Stimulated activated CD4-positive, alpha-beta T cell treated with anti-CD3 and anti-CD28 coated beads, Interleukin-15, amount 100 ng/mL, for 24 hours (primary cell): ENCODE results near the gene TTC33.
"Not testable (repeated sequence)": the region's sequence is repeated elsewhere in the genome, so short reads cannot be mapped to it uniquely, and the experiment has no call there.

Source experiments
- DNase-seq: peaks from one replicate; pipeline ENCODE4 v3.0.0-alpha.2; 2020

Gene TTC33

DNA sequence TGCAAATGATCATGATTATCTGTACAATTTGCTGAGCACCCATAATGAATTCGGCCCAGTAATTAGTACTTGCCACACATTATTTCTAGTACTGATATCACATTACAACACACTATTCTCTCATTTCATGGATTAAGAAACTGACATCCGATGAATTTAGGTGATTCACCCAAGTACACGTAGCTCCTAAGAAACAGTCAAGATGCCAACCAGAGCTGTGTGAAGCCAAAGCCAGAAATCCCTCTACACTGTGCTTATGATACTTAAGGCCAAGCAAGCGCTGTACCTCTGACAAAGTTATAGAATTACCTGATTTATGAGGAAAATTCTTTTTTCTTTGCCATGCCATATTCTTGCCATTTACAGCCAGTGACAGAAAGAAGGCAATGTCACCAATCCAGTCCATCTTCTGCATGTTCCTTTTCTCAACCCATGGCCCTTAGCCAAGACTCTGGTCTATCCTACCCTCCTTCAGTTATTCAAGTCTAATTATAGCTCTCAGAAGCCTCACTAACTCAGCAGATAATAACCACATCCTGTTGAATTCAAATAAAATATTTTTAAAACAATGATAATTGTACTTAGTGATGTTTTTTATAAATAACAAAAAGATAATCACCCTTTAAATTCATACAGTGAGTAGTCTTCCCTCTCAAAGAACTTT, 150.3 kb downstream of the TTC33 start:
- DNase-seq, result no peak

DNA sequence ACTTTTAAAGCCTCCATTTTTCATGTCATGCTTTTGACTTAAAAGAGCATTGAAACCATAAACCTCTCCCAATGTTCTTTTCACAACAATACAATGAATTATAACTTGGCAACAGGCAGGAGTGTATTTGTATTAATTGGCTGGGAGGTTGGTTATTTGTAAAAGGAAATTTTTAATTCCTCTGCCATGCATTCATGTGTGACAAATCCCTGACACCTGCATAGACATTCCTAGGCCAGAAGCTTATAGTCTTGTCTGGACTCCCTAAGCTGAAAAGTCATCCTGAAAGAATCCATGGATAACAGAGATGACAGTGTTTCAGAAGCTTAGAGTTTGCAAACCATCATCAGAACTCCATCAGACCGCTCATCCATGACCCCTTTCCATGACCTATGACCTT, 152.4 kb downstream of the TTC33 start:
- DNase-seq, result no peak

DNA sequence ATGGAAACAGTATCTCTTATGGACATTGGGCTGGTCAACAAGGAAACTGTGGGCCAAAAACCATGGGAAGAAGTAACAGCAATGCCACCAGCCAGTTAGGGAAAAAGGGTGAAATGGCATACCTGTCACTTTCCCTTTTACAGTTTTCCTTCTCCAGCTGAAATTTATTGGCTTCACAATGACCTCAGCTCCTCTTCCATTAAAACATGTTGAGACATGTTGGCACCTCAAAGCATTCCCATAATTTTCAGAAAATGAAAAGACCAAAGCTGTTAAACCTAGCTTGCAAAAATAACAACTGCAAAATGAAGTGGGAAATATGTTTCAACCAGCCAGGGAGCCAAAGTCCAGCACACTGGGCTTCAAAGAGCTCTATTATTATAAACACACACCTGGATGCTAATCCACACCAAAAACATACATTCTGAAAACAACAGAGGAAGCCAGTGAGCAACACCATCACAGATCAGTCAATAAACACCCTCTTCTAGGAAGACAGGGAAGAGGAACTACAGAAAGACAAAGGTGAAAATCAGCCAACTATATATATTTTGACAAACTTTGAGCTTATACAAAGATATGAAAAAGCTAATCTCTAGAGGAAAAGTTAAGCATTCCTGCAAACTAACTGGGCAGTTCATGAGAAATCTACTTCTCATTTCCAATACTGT, 154.4 kb downstream of the TTC33 start:
- no peak for DNase-seq

DNA sequence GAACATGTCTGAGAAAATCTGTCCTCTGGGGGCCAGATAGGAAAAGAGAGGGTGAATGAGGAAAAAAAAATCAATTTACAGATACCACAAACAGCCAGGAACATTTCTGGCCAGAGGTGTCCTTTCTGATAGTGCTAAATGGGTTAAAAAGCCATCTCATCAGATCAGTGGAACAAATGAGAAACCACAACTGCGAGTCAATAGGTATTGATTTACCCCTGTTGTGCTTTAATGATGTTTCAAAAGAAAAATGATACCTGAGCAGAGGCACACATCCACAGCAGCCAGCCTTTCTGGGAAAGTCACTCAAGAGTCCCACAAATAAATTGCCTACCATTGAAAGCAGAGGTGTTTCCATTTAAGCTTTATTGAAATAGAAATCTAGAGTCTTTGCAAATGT, 155.4 kb downstream of the TTC33 start:
- DNase-seq, result no peak

DNA sequence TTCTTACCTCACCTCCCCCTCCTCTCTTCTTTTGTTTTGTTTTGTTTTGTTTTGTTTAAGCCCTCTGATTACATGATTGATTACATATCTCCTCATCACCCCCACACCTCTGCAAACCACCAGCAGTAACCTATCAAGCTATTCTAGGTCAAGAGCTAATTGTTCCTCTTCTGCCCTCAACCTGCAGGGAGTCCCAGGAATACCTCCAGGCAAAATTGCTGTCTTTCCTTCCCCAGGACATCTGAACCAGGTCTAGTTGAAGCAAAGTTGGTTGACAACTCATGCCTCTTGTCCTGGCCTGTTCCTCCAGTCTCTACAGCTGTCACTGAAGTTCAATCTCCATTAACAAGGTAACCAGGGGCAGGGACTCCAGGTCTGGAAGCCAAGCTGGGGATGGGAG, 156.1 kb downstream of the TTC33 start:
- DNase-seq, result no peak

DNA sequence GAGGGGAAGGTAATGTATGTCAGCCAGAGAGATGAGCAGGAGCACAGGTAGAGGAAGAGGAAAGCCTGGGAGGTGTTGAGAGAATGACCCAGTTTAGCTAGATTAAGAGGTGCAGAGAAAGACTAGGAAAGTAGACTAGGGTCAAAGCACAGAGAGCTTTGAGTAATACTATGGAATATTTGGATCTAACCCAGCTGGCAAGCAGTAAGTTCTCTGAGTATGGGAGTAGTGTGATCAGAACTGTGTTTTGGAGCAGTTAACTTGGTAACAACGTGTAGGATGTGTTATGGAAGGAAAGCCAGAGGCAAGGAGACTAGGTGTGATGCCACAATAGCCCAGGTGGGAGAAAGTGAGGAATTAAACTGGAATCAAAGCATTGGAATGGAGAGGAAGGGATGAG, 160.9 kb downstream of the TTC33 start:
- DNase-seq, result no peak

DNA sequence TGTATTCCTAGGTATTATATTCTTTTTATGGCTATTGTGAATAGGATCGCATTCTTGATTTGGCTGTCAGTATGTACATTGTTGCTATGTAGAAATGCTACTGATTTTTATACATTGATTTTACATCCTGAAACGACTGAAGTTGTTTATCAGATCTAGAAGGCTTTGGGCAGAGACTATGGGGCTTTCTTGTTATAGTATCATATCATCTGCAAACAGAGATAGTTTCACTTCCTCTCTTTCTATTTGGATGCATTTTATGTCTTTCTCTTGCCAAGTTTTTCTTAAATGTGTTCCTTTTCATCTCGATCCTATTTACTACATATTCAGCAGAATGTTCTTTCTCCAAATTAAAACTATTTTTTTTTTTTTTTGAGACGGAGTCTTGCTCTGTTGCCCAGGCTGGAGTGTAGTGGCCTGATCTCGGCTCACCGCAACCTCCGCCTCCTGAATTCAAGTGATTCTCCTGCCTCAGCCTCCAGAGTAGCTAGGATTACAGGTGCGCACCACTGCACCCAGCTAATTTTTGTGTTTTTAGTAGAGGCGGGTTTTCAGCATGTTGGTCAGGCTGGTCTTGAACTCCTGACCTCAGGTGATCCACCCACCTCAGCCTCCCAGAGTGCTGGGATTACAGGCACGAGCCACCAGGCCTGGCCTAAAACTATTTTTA, 163.9 kb downstream of the TTC33 start:
- not testable (repeated sequence) for DNase-seq

DNA sequence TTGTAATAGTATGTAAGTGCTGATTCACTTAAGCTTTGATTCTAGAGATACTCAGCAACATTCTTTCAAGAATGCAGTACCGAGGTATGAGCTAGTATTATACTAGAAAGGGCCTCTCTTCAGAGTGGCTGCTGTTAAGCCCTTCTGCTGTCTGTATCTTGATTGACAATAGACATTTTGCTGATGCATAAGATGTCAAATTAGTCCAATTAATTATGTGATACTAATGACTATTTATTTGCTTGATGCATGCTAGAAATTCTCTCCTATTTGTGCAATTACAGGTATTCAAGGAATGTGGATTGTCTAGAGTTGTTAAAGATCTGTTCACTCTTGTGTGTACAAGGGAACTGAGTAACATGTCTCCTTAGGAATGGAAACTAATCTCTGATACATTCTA, 168.4 kb downstream of the TTC33 start:
- no peak for DNase-seq

DNA sequence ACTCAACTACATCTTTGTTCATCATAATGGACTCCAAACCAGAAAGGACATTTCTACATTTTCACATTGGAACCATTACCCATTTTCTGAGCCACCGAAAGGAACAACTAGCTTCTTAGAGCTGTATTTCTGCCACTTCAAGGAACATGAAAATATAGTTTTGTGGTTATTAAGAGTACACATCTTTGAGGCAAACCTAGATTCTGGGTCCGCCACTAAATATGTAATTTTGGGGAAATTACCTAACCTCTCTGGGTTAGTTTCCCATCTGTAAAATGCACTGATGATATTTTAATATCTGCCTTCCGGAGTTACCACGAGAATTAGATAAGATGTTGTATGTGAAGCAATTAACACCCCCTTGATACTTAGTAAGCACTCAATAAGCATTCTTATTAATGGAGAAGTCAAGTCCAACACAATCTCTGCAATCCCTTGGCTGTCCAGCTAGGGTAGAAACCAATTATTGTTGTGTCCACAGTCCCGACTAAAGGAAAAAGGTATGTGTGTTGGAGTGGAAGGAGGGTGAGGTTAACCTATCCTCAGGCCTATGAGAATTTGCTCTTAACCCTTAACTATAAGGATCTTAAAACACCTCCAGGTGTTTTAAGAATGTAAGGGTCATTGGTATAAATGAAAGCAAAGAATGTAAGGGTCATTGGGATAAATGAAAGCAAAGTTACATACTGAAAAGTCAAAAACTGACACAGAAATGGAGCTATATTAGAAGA, 170.1 kb downstream of the TTC33 start:
- no peak for DNase-seq

DNA sequence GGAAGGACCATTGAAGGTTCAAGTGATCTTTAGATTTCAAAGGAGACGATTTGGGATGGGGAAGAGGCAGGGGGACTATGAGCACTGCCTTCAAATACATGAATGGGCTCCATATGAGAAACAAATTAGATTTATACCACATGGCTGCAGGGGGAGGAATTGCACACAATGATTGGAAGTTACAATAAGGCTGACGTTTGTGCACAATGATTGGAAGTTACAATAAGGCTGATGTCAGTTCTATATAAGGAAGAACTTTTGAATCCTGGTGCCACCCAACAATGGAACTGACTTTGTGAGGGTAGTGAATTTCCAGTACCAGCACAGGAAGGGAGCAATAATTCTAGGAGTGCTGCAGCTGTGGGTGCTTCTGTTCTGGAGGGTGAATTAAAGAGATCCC, 171.7 kb downstream of the TTC33 start:
- no peak for DNase-seq

DNA sequence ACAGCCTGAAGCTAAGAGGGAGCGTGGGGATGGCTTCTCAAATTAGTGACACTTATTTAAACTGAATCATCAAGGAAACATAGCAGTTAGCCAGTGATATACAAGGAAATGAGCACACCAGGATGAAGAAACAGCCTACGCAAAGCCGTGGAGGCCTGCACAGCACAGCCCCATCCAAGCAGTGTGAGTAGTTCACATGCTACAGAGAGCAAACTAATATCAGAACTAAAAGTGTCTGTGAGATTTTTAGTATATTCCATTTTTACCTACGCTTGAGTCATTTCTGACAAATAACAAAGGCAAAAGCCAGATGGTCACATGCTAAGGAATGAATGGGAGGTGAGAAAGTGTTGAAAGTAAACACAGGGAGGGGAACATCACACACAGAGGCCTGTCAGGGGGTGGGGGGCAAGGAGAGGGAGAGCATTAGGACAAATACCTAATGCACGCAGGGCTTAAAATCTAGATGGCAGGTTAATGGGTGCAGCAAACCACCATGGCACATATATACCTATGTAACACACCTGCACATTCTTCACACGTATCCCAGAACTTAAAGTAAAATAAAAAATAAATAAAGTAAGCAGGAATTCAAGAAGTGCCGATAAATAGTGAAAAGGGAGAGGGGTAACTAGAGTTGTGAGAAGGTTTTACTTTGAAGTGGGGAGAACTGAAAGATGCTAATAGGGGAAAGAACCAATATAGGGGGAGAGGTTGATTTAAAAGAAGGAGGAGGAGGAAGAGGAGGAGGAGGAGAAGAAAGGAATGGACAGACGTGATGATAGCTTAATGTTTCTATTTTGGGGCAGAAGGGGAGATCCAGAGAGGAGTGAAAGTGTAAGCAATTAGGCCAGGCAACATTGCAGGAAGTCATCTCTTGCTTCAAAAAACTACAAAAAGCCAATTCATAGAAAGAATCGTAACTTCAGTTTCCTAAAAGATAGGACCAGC, 177.0 kb downstream of the TTC33 start:
- DNase-seq, result peak; percentile 81

DNA sequence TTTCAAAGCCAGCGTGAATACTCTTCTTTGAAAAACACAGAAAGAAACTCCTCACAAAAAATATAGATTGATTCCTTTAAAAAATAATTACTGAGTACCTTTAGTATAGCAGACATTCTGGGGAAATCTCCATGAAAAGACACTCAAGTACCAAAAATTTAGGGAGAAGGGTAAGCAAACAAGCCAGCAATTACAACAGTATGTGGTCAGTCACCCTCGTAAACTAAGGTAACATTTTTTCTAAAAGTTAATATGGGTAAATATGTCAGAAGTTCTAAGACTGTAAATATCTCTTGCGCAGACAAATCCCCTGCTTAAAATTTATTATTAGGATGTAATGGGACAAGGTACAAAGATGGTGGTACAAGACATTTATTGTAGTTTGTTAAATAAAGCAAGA, 178.0 kb downstream of the TTC33 start:
- no peak for DNase-seq

DNA sequence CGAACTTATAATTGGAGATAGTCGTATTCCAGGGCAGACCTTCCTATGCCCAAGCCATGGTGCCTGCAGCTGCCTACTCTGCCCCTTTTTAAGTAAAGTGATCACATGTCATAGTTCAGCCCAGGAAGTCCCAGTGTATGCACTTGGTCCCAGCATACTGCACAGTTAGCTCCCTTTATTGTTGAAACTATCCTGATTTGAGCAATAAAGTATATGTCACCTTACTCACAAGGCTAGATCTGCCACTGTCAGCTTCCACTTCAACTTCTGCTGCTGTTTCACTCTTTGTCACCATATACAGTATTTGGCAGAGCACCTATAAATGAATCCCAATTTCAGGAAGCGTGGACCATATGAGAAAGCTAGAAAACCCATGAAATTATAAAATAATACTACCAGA, 179.8 kb downstream of the TTC33 start:
- no peak for DNase-seq

DNA sequence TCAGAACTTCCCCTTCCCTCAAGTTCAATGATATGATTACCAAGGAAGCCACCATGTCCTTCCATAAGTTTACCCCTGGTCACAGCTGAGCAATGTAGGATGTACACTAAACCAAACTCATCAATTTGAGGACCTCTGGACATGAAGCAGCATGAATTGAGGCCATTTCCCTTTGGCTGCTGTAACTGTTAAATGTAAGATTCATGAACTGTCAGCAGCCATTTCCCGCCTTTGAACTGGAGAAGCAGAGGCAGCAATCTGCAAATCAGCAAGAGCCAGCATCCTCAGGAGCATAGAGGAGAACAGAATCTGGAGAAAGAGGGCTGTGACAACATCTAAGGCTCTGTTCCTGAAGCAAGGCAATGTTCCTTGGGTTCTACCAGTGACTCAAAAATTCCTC, 180.3 kb downstream of the TTC33 start:
- no peak for DNase-seq

DNA sequence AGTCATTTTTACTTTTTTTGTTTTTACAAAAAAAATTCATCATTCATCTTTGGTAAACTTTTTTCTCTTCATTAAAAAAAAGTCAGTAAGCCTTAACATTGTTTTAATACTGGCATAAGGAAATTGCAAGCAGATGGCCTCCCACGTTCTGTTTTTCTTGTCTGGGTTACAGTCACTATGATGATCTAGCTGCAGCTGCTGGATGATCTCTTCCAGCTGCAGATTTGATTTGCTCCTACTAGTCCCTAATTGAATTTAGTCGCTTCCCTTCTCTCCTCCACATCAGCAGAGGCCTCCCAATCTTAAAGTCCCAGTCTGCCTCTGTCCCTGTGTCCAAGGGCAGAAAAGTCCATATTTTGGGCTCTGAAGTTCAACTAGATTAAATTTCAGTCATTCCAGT, 182.8 kb downstream of the TTC33 start:
- no peak for DNase-seq

DNA sequence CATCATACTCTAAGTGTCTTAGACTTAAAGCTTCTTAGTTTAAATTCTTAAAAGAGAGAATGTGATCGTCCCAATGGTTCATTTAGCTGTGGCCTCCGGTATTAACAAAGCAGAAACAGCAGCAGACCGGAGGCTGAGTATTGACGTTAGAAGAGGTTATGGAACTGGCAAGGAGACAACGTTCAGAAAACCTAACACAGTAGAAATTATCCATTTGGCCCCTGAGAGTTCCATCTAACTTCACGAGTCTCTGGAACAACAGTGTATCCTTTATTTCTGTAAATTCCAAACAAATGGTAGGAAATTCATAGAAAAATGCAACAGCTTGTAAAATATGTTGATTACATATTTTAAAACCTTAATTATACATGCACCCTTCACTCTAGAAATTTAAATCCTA, 183.4 kb downstream of the TTC33 start:
- no peak for DNase-seq

DNA sequence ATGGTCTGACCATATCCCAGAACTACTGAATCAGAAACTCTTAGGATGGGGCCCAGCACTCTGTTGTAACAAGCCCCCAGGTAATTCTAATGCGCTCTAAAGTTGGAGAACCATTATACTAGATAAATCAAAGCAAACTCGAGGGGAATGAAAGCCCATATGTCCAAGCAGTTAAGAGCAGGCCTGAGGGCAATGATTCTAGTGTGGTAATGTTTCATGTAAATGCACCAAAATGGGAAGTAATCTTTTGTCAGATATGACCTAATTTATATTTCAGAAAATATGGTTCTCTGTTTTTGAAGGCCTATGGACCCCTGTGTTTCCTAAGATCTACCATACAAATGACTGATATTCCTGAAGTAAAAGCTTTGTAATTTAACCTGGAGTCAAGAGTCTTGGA, 184.0 kb downstream of the TTC33 start:
- no peak for DNase-seq

DNA sequence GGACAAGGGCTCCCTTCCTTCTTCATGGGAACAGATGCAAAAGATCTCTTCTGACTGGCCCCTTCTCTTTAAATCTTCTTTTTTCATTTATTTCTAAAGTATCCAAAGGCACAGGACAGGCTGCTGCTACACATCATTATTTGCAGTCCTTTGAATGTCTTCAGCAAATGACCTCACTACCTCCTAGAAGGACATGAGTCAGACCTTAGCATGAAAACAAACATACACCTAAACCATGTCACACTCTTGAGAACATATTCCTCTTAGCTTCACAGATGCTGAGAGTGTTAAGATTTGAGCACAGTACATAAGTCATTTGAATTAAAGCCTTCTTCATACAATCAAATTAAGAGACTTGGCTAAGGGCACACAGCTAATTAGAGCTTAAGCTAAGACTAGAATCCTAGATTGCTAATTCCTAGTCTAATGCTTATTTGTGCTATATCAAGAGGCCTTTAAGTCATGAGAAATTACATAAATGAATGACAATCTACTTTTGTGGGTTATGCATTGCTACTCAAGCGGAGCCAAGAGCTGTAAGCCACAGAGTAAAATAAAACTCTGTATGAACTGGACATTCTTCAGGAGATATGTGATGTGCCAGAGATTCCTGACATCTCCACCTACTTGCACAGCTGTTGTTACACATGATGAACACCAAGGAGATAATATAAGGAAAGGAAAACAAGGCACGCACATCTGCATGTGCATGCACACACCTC, 185.2 kb downstream of the TTC33 start:
- DNase-seq, result no peak

DNA sequence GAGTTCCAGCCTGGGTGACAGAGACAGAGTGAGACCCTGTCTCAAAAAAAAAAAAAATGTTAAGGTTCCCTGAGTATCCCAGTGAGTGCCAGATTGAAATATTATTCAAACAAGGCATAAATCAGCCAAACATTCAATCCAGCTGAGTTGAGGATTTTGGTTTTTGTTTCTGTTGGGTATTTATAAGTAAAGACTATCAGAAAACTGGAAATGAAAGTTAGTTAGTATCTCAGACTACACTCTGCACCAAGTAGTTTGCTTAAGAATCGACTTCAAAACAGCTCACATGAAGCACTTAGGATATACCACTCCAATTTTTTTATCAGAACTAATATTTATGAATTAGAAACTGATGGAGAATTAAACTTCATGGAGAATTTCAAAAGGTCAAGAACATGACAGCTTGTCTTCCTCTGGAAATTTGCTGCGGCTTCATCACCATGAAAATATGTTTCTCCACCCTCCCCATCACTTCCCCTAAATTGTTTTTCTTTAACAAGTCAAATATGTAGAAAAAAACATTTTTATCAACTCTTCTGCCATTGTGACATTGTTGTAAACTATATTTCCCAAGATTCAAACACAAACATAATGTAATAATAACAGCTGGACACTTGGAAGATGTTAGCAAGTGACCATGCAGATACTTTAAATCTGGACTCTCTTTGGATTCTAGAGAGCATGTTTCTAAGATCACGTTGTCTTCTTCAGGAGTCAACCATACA, 186.1 kb downstream of the TTC33 start:
- no peak for DNase-seq

DNA sequence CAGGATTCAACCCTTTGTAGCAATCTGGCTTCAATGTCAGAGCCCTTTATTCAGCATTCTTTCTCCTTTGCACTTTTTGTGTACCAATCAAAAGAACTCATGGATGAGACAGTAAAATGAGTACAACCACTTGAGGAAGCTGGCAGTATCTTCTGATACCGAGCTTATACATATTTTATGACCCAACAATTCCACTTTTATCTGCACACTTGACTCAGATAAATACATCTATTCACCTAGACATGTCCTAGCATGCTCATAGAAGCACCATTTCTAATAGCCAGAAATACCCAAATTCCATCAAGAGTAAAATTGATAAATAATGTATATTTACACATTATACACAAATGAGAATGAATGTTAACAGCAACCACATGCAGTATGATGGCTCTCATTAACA, 187.2 kb downstream of the TTC33 start:
- DNase-seq, result no peak

DNA sequence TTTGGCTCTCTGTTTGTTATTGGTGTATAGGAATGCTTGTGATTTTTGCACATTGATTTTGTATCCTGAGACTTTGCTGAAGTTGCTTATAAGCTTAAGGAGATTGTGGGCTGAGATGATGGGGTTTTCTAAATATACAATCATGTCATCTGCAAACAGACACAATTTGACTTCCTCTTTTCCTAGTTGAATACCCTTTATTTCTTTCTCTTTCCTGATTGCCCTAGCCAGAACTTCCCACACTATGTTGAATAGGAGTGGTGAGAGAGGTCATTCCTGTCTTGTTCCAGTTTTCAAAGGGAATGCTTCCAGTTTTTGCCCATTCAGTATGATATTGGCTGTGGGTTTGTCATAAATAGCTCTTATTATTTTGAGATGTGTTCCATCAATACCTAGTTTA, 192.6 kb downstream of the TTC33 start:
- not testable (repeated sequence) for DNase-seq
